Muscle layer of colon (tissue), 2 donors: ENCODE data around the gene OR2T10.
"Not testable (repeated sequence)": the region's sequence is repeated elsewhere in the genome, so short reads cannot be mapped to it uniquely, and the experiment has no call there.

ENCODE experiments used
- H3K27ac ChIP-seq: one replicate; pipeline ENCODE4 v1.7.0; 2013; ENCODE audit warnings: low read depth, mild to moderate bottlenecking, low read length, moderate library complexity
- H3K27me3 ChIP-seq, 2 donors: one replicate each; pipeline ENCODE4 v1.7.0; 2013; ENCODE audit warnings: low read length in 2 of 2, mild to moderate bottlenecking in 2 of 2; ENCODE audit not compliant: insufficient read depth in 2 of 2, control insufficient read depth in 1 of 2
- H3K36me3 ChIP-seq: one replicate; pipeline ENCODE4 v1.7.0; 2013; ENCODE audit warnings: mild to moderate bottlenecking, low read length; ENCODE audit not compliant: insufficient read depth
- H3K4me1 ChIP-seq: one replicate; pipeline ENCODE4 v1.7.0; 2013; ENCODE audit warnings: mild to moderate bottlenecking, low read length; ENCODE audit not compliant: insufficient read depth
- H3K4me3 ChIP-seq, 2 donors: one replicate each; pipeline ENCODE4 v1.7.0; 2013; ENCODE audit warnings: low read length in 2 of 2, low read depth in 1 of 2, mild to moderate bottlenecking in 1 of 2, moderate library complexity in 1 of 2
- H3K9ac ChIP-seq: one replicate; pipeline ENCODE4 v1.7.0; 2013; ENCODE audit warnings: low read length
- H3K9me3 ChIP-seq: one replicate; pipeline ENCODE4 v1.7.0; 2013; ENCODE audit warnings: mild to moderate bottlenecking, low read length
- donor health status: abdominal sarcoma.
- donor health status: Adenocarcinoma of cecum.

Gene OR2T10, protein sequence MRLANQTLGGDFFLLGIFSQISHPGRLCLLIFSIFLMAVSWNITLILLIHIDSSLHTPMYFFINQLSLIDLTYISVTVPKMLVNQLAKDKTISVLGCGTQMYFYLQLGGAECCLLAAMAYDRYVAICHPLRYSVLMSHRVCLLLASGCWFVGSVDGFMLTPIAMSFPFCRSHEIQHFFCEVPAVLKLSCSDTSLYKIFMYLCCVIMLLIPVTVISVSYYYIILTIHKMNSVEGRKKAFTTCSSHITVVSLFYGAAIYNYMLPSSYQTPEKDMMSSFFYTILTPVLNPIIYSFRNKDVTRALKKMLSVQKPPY

DNA sequence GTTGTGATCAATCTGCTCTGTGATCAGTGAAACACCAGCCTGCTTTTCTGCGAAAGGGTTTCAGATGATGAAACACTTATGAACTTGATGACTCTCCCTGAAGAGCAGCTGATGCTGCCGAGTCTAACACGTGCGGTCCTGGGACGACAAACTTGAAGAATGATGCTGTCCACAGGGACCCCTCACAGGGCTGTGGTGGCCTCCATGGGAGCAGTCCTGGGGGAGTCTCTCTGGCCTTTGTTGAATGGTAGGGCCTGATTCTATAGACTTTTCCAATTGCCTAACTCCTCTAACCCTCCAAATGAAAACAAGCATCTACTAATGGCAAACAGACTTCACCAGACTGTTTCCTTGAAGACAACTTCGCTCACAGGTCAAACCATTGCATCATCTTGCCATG is at the start of gene OR2T10:
Gene OR2T10 (minus strand): TSS at position 112 of the 400 bp plus-strand sequence. CDS start 3,932 bp downstream, outside the sequence.
- H3K9ac ChIP-seq = no peak within 1 kb of the TSS
- no peaks in the 10 kb centered on the region for H3K9me3 ChIP-seq
- H3K27me3 ChIP-seq = no peaks in the 10 kb centered on the region
- no peak within 1 kb of the TSS for H3K27ac ChIP-seq
- no peaks in the 10 kb centered on the region for H3K36me3 ChIP-seq
- no peak within 1 kb of the TSS for H3K4me3 ChIP-seq
- H3K4me1 ChIP-seq = no peaks in the 10 kb centered on the region

DNA sequence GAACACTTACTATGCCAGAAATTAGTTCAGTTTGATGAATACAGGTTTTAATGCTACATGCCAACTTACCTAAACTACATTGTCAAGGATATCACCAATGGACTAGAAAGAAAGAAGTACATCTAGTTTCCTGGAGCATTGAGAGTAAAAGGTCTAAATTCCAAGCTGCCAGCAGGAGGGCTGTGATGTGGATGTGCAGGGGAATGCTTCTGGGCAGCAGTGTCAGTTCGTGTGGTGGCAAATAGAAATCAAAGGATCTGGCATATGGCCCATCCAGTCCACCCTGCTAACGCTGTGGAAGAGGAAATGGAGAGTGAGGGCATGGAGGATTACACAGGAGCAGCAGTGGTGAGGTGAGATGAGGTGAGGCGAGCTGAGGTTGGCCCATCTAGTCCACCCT is 47.7 kb upstream of the OR2T10 start, which contains the start of gene OR2T35:
Gene OR2T35 (minus strand): TSS at position 101 of the 400 bp plus-strand sequence. CDS start 6,020 bp downstream, outside the sequence.
- H3K27ac ChIP-seq, H3K27me3 ChIP-seq, H3K4me1 ChIP-seq, H3K9me3 ChIP-seq, H3K9ac ChIP-seq, H3K4me3 ChIP-seq, H3K36me3 ChIP-seq: not testable (repeated sequence)

DNA sequence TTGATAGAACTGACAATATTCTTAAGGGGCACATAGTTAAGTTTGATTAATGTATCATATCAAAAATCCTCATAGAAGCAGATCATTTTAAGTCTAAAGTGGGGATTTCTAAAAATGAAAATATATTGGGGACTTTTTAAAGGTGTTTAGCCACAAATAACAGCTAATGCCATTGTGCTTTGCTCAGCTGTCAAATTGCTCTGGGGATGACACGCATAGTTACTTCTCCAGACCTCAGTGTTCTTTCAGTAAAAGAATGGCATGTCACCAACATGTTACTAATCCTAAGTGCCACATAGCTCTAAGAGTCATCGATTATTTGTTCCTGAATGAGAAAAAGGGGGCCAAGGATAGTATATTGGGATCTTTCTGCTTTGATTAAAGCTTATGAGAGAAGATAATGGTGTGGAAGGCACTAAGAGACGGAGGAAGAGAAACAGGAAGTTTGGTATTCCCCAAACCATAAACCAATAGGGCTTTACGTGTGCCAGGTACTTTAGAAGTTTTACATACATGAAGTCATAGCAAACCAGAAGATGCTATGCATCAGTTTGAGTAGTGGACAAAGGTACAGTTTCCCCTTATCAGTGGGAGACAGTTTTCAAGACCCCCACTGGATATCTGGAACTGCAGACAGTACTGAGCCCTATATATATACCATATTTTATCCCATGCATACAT is 45.6 kb upstream of the OR2T10 start:
- not testable (repeated sequence) for H3K9ac ChIP-seq, H3K4me3 ChIP-seq, H3K9me3 ChIP-seq, H3K27ac ChIP-seq, H3K36me3 ChIP-seq, H3K4me1 ChIP-seq, H3K27me3 ChIP-seq

DNA sequence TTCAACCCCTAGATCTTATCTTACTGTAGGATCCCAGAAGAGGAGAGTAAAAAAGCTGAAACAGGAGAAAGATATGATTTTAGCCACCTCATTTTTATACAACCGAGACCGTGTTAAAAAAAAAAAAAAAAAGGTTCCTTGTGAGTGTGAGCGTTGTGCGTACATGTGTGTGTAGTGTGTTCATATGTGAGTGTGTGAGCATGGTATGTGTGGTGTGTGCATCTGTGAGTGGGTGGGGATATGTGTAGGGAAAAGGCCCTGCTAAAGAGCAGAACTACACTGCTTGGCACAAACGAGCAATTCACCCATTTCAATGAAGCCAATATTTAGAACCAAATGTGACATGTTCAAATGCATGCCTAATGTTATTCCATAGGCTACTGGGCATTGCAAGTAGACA is 44.1 kb upstream of the OR2T10 start:
- H3K4me3 ChIP-seq, H3K27me3 ChIP-seq, H3K4me1 ChIP-seq, H3K9me3 ChIP-seq, H3K9ac ChIP-seq, H3K27ac ChIP-seq, H3K36me3 ChIP-seq: not testable (repeated sequence)

DNA sequence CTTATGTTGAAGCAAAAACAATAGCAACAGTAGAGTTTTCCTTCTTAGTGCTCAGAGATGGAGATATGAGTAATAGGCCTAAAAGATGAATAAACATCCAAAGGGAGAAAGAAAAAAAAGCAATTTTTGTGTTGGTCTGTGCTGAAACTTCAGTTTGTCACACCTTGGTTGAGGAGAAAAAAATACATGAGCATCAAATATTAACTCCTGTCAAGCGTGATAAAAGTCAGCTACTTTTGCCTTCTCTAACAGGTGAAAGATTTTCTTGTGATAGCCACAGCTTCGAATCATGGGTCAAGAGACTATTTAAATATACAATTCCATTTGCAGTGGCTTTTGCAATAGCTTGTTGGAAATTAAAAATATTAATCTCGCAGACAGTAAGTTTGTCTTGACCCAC is 43.4 kb upstream of the OR2T10 start:
- H3K27me3 ChIP-seq, H3K27ac ChIP-seq, H3K9me3 ChIP-seq, H3K36me3 ChIP-seq, H3K4me3 ChIP-seq, H3K4me1 ChIP-seq, H3K9ac ChIP-seq: not testable (repeated sequence)

DNA sequence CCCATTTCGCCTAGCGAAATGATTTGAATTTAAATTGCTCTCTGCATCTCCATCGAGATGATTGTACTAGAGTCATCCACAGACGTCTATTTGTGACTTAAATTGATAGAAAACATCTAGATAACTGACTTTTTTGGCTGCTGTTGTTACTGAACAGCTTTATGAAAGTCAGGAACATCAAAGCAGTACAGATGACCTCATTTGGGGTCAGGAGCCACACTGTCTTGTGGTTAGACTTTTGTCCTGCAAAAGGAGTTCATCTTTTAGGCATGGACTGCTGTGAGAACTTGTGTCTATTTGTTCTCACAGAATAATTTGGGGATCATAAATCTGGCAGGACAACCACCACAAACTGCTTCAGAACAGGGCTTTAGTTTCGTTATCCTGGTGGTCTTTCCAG is 42.2 kb upstream of the OR2T10 start:
- not testable (repeated sequence) for H3K27ac ChIP-seq, H3K36me3 ChIP-seq, H3K9ac ChIP-seq, H3K4me1 ChIP-seq, H3K9me3 ChIP-seq, H3K27me3 ChIP-seq, H3K4me3 ChIP-seq

DNA sequence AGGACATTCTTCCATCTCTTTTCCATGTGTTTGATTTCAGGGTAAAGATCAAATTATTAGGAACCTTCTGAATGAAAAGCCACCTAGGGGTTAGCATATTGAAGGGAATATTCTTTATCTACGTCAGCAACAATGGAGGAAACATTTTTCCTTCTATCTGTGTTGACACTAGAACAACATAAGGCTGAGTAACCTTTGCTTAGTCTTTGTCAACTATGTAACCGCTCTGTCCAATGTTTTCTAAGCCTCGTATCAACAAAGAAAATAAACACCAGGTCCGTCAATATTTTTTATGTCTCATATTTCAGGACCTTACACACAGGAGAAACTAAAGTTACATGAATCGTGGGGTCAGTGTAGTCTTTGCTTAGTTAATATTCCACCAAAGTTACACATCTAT is 39.1 kb upstream of the OR2T10 start:
- H3K9ac ChIP-seq, H3K27ac ChIP-seq, H3K27me3 ChIP-seq, H3K36me3 ChIP-seq, H3K9me3 ChIP-seq, H3K4me3 ChIP-seq, H3K4me1 ChIP-seq: not testable (repeated sequence)

DNA sequence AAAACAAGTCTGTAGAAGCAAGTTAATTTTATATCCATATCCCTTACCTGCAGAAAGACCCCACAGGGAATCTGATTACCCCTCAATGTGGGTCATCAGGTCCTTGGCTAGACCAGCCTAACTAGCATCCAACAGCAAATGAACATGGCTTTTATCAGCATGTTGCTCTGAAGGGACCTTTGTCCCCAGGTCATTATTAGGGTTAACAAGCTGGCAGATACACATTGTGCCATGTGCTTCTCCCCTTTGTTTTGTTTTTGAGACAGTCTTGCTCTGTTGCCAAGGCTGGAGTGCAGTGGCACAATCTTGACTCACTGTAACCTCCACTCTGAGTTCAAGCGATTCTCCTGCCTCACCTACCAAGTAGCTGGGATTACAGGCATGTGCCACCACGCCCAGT is 37.5 kb upstream of the OR2T10 start, which contains the start of gene OR2T11:
Gene OR2T11 (minus strand): TSS at position 101 of the 400 bp plus-strand sequence. CDS start 7,963 bp downstream, outside the sequence.
- H3K4me3 ChIP-seq, H3K9ac ChIP-seq, H3K27me3 ChIP-seq, H3K36me3 ChIP-seq, H3K27ac ChIP-seq, H3K9me3 ChIP-seq, H3K4me1 ChIP-seq: not testable (repeated sequence)

DNA sequence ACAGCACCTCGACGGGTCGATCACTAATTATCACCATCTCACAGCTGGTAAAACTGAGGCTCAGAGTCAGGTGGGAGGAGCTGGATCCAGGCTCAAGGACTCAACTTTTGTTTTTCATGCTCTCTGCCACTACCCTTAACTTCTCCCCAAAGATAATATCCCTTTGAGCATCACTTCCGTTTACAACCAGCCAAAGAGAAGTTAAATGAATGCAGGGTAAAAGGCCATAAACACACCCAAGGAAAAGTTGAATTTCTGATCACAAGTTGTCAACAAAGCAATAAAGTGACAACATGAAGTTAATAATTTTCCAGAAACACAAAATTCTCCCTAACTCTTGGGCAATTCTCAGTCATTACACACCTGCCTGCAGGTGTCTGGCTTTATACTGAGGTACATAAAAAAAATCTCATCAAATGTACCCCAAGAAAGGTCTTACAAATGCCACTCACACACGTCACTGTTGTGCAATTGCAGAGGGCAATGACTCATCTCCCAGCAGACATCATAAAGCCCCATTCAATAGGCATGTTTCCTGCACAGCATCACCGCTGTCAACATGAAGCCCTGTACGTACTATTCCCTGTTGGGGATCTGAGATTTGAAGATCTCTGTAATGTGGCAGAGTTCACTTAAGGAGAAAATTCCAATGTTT is 34.0 kb upstream of the OR2T10 start:
- Histone ChIP-seq H3K27ac (no peak overlapping the region), H3K9ac (no peak overlapping the region), H3K4me3 (no peak overlapping the region), H3K4me1 (no peaks in the 10 kb centered on the region), H3K9me3 (no peaks in the 10 kb centered on the region), H3K27me3 (no peaks in the 10 kb centered on the region), H3K36me3 (no peaks in the 10 kb centered on the region)

DNA sequence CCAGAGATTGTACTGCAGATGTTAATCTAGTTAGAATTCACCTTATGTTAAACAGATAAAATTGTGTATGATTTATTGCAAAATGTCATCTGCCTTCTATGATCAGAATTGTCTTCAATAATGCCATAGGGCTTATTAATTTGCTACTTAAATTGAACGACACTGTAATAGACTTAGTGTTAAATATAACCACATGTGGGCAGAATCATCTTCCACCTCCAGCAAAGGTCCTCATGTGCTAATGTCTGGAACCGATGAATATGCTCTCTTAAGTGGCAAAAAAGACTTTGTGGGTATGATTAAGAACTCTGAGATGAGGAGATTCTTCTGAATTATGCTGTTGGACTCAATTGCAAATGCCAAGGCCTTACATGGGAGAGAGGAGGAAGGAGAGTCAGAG is 33.1 kb upstream of the OR2T10 start:
- no peak overlapping the region for H3K4me3 ChIP-seq
- H3K36me3 ChIP-seq = no peaks in the 10 kb centered on the region
- H3K27ac ChIP-seq = no peak overlapping the region
- no peak overlapping the region for H3K9ac ChIP-seq
- no peaks in the 10 kb centered on the region for H3K9me3 ChIP-seq
- H3K4me1 ChIP-seq = no peaks in the 10 kb centered on the region
- H3K27me3 ChIP-seq = no peaks in the 10 kb centered on the region

DNA sequence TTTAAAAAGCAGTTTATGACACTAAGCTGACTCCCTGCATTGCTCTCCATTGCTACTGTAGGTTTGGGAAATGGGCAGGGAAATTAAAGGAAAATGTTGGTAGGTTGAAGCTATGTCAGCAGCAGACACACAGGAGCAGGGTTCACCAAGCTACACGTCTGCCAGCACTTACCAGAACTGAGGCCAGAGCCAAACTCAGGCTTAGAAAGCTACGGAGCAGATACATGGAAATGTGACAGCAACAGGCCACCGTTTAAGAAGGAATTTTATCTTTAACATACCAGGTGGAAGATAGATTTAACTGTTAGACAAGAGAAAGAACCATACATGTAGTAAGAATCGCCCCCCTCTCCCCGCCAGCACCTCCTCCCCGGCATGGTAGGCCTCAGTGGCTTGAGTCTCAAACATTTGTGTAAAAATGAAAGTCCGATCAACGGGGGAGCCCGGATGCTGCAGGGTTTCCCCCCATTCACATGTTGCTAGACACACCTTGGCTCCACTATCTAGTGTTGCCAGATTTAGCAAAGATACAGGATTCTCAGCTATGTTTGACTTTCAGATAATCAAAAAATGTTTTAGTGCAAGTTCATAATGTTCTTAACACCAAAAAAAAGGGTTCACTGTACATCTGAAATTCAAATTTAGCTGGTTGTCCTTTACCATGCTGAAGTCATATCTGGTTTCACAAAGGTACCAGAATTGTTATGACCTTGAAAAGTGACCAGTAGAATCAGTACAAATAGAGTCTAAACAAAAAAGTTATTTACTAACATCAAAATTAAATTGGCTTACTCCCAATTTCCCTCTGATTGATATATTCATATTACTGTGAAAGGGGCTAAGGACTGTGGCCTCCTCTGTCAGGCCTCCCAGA is 30.7 kb upstream of the OR2T10 start:
- Histone ChIP-seq H3K4me3 (no peak overlapping the region), H3K27ac (no peak overlapping the region), H3K4me1 (no peaks in the 10 kb centered on the region), H3K27me3 (no peaks in the 10 kb centered on the region), H3K9ac (no peak overlapping the region), H3K36me3 (no peaks in the 10 kb centered on the region), H3K9me3 (no peaks in the 10 kb centered on the region)
